ENCODE data around the gene ZDHHC7.

- TF ChIP-seq EZH2 (IDR thresholded peaks at IDR 0.05; ENCODE audit: borderline replicate concordance, low read length) (no peak), CTCF (conservative IDR thresholded peaks at IDR 0.05 in 1 of 2, IDR thresholded peaks at IDR 0.05 in 1 of 2; ENCODE audit: extremely low read depth in 1 of 2, insufficient read depth in 1 of 2, low read depth in 1 of 2, low read length in 2 of 2) (no peak)
Observed at GRCh38 chr16:84960942-84961341, 50.4 kb downstream of the ZDHHC7 start.
